SHP77 treated with DMSO at 0.1 percent for 48 hours (cell line): ENCODE results near the gene ZCCHC7.

ENCODE experiments used
- DNase-seq: peaks from one replicate; lab custom pipeline; 2025; lab: John Stamatoyannopoulos, UW

ZCCHC7 gene

GRCh38 chr9:37406603-37407401 lies 286.4 kb downstream of the ZCCHC7 start:
- no peak for DNase-seq

DNA sequence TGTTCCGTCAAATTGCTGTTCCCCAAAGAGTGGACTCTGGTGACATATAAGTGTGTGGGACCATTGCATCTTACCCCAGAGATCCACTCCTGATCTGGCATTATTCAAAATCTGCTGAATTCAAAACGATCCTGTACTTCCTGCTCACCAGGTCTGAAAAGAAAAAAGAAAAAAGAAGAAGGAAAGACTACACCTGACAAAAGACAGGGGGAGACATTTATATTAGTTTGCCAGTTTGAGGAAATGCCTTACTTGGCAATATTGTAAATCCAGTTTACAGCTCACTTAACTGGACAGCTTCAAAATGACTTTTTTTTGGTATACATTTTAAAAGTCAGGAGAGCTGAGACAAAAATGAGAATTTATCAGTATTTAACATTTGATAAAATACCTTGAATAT lies 287.1 kb downstream of the ZCCHC7 start:
- DNase-seq: no peak
